T-helper 2 cell treated with Interferon-gamma antibody and Interleukin-4, amounts not matched to agents 5 μg/mL and 100 μg/mL, for 36 hours (primary cell): ENCODE data around the gene TBC1D5.
A peak's percentile ranks its signal among the peaks of the same experiment; 100 is the strongest.

Source experiments
- DNase-seq: peaks from one replicate; pipeline ENCODE4 v3.0.0; 2021; ENCODE audit warnings: low spot score
- H3K27ac Mint-ChIP-seq: one replicate; pipeline ENCODE4 v1.8.0; 2021; ENCODE audit warnings: mild to moderate bottlenecking, mixed read lengths
- H3K27me3 Mint-ChIP-seq: one replicate; pipeline ENCODE4 v1.8.0; 2021; ENCODE audit warnings: low read depth, mixed read lengths
- H3K36me3 Mint-ChIP-seq: one replicate; pipeline ENCODE4 v1.8.0; 2021; ENCODE audit warnings: low read depth, mixed read lengths
- H3K4me1 Mint-ChIP-seq: one replicate; pipeline ENCODE4 v1.8.0; 2021; ENCODE audit warnings: low read depth, mixed read lengths
- H3K4me3 Mint-ChIP-seq: one replicate; pipeline ENCODE4 v1.8.0; 2022; ENCODE audit warnings: mild to moderate bottlenecking, moderate library complexity, mixed read lengths
- H3K9me3 Mint-ChIP-seq: one replicate; pipeline ENCODE4 v1.8.0; 2021; ENCODE audit warnings: mixed read lengths

Gene TBC1D5

GRCh38 chr3:17243621-17244020 lies 498.8 kb downstream of the TBC1D5 start:
- Mint-ChIP-seq H3K4me3 (no peak overlapping the region), H3K4me1 (no peaks in the 10 kb centered on the region), H3K9me3 (no peaks in the 10 kb centered on the region), H3K27ac (no peak overlapping the region), H3K27me3 (no peaks in the 10 kb centered on the region), H3K36me3 (no peaks in the 10 kb centered on the region)
- DNase-seq = no peak

- no peak for DNase-seq
- H3K4me1 Mint-ChIP-seq = peaks cover 2% of the 10 kb centered on the region
- no peaks in the 10 kb centered on the region for H3K9me3 Mint-ChIP-seq
- H3K36me3 Mint-ChIP-seq = no peaks in the 10 kb centered on the region
- no peak overlapping the region for H3K4me3 Mint-ChIP-seq
- no peaks in the 10 kb centered on the region for H3K27me3 Mint-ChIP-seq
- H3K27ac Mint-ChIP-seq = no peak overlapping the region
Measured at GRCh38 chr3:17239417-17239816, 503.0 kb downstream of the TBC1D5 start.

GRCh38 chr3:17238023-17238422 lies 504.4 kb downstream of the TBC1D5 start:
- DNase-seq = no peak
- no peak overlapping the region for H3K4me3 Mint-ChIP-seq
- H3K27me3 Mint-ChIP-seq = no peaks in the 10 kb centered on the region
- H3K36me3 Mint-ChIP-seq = no peaks in the 10 kb centered on the region
- H3K4me1 Mint-ChIP-seq = peaks cover 6% of the 10 kb centered on the region
- no peaks in the 10 kb centered on the region for H3K9me3 Mint-ChIP-seq
- H3K27ac Mint-ChIP-seq = no peak overlapping the region

GRCh38 chr3:17235310-17235709 lies 507.1 kb downstream of the TBC1D5 start:
- H3K36me3 Mint-ChIP-seq = no peaks in the 10 kb centered on the region
- H3K4me3 Mint-ChIP-seq = no peak overlapping the region
- no peak overlapping the region for H3K27ac Mint-ChIP-seq
- no peaks in the 10 kb centered on the region for H3K27me3 Mint-ChIP-seq
- peaks cover 15% of the 10 kb centered on the region for H3K4me1 Mint-ChIP-seq
- no peak for DNase-seq
- H3K9me3 Mint-ChIP-seq = no peaks in the 10 kb centered on the region

GRCh38 chr3:17234382-17234781 lies 508.0 kb downstream of the TBC1D5 start:
- Mint-ChIP-seq H3K9me3 (no peaks in the 10 kb centered on the region), H3K4me3 (no peak overlapping the region), H3K27ac (no peak overlapping the region), H3K36me3 (no peaks in the 10 kb centered on the region), H3K4me1 (peaks cover 15% of the 10 kb centered on the region), H3K27me3 (no peaks in the 10 kb centered on the region)
- DNase-seq = no peak

- H3K27me3 Mint-ChIP-seq = no peaks in the 10 kb centered on the region
- H3K27ac Mint-ChIP-seq = no peak overlapping the region
- H3K4me3 Mint-ChIP-seq = no peak overlapping the region
- no peaks in the 10 kb centered on the region for H3K36me3 Mint-ChIP-seq
- peaks cover 15% of the 10 kb centered on the region for H3K4me1 Mint-ChIP-seq
- DNase-seq = peak; percentile 29
- H3K9me3 Mint-ChIP-seq = no peaks in the 10 kb centered on the region
Measured at GRCh38 chr3:17233398-17233800, 509.0 kb downstream of the TBC1D5 start.

- Mint-ChIP-seq H3K27ac (no peak overlapping the region), H3K4me3 (no peak overlapping the region), H3K4me1 (peaks cover 16% of the 10 kb centered on the region), H3K36me3 (no peaks in the 10 kb centered on the region), H3K27me3 (no peaks in the 10 kb centered on the region), H3K9me3 (no peaks in the 10 kb centered on the region)
- no peak for DNase-seq
Measured at GRCh38 chr3:17232442-17232841, 510.0 kb downstream of the TBC1D5 start.

GRCh38 chr3:17231537-17232261 lies 510.7 kb downstream of the TBC1D5 start:
- DNase-seq = no peak
- H3K9me3 Mint-ChIP-seq = no peaks in the 10 kb centered on the region
- no peak overlapping the region for H3K4me3 Mint-ChIP-seq
- H3K4me1 Mint-ChIP-seq = peaks cover 23% of the 10 kb centered on the region
- H3K27me3 Mint-ChIP-seq = no peaks in the 10 kb centered on the region
- no peaks in the 10 kb centered on the region for H3K36me3 Mint-ChIP-seq
- H3K27ac Mint-ChIP-seq = no peak overlapping the region

- H3K27ac Mint-ChIP-seq = no peak overlapping the region
- no peaks in the 10 kb centered on the region for H3K36me3 Mint-ChIP-seq
- no peaks in the 10 kb centered on the region for H3K27me3 Mint-ChIP-seq
- DNase-seq = no peak
- H3K4me1 Mint-ChIP-seq = peaks cover 18% of the 10 kb centered on the region
- no peaks in the 10 kb centered on the region for H3K9me3 Mint-ChIP-seq
- no peak overlapping the region for H3K4me3 Mint-ChIP-seq
Measured at GRCh38 chr3:17227472-17227871, 515.0 kb downstream of the TBC1D5 start.

- Mint-ChIP-seq H3K36me3 (peaks cover 14% of the 10 kb centered on the region), H3K4me1 (peaks cover 4% of the 10 kb centered on the region)
Measured at GRCh38 chr3:17221529-17221928, 520.9 kb downstream of the TBC1D5 start.

GRCh38 chr3:17219593-17219992 lies 522.8 kb downstream of the TBC1D5 start:
- peaks cover 4% of the 10 kb centered on the region for H3K4me1 Mint-ChIP-seq

More at GRCh38 chr3:17221529-17221928, 520.9 kb downstream of the TBC1D5 start:
- H3K4me3 Mint-ChIP-seq = no peak overlapping the region
- no peaks in the 10 kb centered on the region for H3K27me3 Mint-ChIP-seq
- DNase-seq = no peak
- no peak overlapping the region for H3K27ac Mint-ChIP-seq
- H3K9me3 Mint-ChIP-seq = peaks cover 13% of the 10 kb centered on the region

GRCh38 chr3:17218587-17218986 lies 523.8 kb downstream of the TBC1D5 start:
- no peak for DNase-seq
- H3K4me1 Mint-ChIP-seq = peaks cover 4% of the 10 kb centered on the region
- H3K27me3 Mint-ChIP-seq = no peaks in the 10 kb centered on the region
- no peak overlapping the region for H3K27ac Mint-ChIP-seq
- H3K36me3 Mint-ChIP-seq = peaks cover 14% of the 10 kb centered on the region
- H3K9me3 Mint-ChIP-seq = peaks cover 13% of the 10 kb centered on the region
- H3K4me3 Mint-ChIP-seq = no peak overlapping the region

More at GRCh38 chr3:17219593-17219992, 522.8 kb downstream of the TBC1D5 start:
- no peak for DNase-seq
- Mint-ChIP-seq H3K27ac (no peak overlapping the region), H3K36me3 (peaks cover 14% of the 10 kb centered on the region), H3K9me3 (peaks cover 13% of the 10 kb centered on the region), H3K27me3 (no peaks in the 10 kb centered on the region), H3K4me3 (no peak overlapping the region)

- Mint-ChIP-seq H3K9me3 (peaks cover 13% of the 10 kb centered on the region), H3K4me3 (no peak overlapping the region), H3K27me3 (no peaks in the 10 kb centered on the region), H3K27ac (no peak overlapping the region), H3K36me3 (peaks cover 14% of the 10 kb centered on the region), H3K4me1 (peaks cover 2% of the 10 kb centered on the region)
- DNase-seq = no peak
Measured at GRCh38 chr3:17217588-17217987, 524.8 kb downstream of the TBC1D5 start.

GRCh38 chr3:17213102-17213501 lies 529.3 kb downstream of the TBC1D5 start:
- Mint-ChIP-seq H3K27ac (no peak overlapping the region), H3K9me3 (peaks cover 4% of the 10 kb centered on the region), H3K4me3 (no peak overlapping the region), H3K4me1 (no peaks in the 10 kb centered on the region), H3K27me3 (no peaks in the 10 kb centered on the region), H3K36me3 (peaks cover 6% of the 10 kb centered on the region)
- no peak for DNase-seq

- no peak overlapping the region for H3K27ac Mint-ChIP-seq
- H3K27me3 Mint-ChIP-seq = no peaks in the 10 kb centered on the region
- H3K4me1 Mint-ChIP-seq = peaks cover 1% of the 10 kb centered on the region
- H3K36me3 Mint-ChIP-seq = peaks cover 19% of the 10 kb centered on the region
- no peak overlapping the region for H3K4me3 Mint-ChIP-seq
- peaks cover 10% of the 10 kb centered on the region for H3K9me3 Mint-ChIP-seq
- DNase-seq = no peak
Measured at GRCh38 chr3:17207979-17208378, 534.5 kb downstream of the TBC1D5 start.
